HG02571 (cell line): ENCODE results near the gene P2RX1.

Source experiments
- ATAC-seq: cut with Tn5 transposase; IDR thresholded peaks from one replicate; pipeline ENCODE4 v1.9.1; 2021; ENCODE audit warnings: mild to moderate bottlenecking, moderate library complexity; ENCODE audit not compliant: unreplicated experiment

The P2RX1 gene

DNA sequence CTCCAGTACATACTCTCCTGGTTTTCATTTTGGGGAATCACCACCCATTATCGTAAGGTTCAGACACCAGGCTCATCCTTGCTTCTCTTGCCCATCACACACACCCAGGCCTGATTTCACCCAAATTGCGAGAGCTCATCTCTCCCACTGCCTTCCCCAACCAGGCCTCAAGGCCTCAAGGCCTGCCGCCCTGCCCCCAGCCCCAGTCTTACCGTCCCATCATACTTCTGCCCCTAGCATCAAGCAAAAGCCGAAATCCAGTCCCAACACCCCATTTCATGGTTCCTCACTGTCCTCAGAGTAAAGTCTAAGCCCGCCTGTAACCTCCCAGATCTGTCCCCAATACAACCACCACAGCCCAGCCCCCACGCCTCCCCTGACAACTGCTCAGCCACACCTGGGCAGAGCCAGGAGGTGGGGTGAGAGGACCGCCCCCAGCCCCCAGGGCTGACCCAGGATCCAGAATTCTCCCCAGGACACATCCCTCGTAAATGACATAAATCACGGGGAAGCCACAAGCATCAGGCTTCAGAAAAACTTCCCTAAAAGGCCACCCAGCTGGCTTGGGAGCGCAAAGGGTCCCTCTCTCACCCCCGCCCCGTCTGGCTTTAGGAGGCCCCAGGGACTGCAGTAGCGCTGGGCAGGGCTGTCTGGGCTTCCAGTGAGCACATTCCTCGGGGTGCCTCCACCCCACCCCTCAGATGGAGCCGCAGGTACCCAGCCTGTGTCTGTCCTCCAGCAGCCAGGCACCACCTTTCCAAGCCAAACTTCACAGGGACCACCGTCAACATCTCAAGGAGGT lies 9.6 kb upstream of the P2RX1 start:
- ATAC-seq: no peak

DNA sequence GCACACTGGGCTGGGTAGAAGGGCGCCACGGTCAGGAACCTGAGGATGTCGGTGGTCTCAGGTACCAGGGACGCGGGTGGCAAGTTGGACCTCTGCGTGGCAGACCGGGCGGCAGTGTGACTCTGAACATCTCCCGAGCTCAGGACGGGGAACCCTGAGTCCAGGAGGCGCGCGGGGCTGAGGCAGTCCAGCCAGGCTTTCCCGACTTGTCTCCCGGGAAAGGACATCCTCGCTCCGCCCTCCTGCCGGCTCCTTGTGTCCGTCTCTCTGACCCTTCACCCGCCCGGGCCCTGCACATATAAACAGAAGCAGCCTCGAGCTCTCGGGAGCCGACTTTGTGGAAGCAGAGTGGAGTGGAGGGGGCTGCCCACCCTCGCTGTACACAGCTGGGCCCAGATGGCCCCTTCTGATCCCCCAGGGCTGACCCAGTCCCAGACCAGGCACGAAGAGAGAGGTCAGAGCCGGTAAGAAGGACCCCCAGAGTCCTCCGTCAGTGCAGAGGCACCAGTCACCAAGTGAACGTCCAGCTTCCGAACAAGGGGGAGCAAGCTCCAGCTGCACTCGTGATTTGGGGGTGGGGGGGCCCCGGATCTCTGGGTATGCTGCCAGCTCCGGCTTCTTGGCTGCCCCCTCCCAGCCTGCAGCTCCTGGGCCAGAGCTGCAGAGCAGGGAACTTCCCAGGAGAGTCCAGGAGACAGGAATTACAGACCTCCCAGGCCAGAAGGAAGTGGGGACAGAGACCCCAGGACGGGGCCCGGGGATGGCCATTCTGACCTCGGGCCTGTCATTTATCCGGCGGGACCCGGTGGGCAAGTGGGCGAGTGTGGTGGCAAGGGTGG lies 8.5 kb upstream of the P2RX1 start:
- ATAC-seq: no peak

DNA sequence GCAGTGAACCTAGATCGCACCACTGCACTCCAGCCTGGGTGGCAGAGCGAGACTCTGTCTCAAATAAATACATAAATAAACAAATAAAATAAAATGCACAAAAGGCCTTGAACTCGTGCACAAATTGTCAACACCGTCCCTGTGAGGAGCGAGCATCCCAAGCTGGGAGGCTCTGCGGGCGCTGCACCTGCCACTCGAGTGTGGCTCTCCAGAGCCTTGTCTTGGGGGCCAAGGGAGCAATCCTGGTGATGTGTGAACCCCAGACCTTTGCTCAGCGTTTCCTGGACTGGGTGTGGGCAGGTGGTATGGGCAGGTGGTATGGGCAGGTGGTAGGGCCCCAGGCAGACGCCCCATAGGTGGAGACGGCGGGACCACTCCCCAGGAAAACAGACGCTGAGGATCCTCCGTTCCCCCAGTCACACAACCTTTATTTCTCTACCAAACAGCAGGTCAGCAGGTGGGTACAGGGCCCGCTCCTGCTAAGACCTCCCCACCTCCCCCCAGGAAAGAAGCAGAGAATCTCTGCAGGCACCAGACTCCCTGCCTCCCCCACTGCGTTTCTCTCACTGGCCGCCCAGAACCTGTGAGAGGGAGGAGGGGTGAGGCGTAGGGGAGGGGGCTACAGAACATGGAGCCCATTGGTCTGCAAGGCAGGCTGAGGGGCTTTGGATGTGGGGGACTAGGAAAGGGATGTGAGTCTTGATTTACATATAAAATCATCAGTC lies 7.4 kb upstream of the P2RX1 start:
- no peak for ATAC-seq

DNA sequence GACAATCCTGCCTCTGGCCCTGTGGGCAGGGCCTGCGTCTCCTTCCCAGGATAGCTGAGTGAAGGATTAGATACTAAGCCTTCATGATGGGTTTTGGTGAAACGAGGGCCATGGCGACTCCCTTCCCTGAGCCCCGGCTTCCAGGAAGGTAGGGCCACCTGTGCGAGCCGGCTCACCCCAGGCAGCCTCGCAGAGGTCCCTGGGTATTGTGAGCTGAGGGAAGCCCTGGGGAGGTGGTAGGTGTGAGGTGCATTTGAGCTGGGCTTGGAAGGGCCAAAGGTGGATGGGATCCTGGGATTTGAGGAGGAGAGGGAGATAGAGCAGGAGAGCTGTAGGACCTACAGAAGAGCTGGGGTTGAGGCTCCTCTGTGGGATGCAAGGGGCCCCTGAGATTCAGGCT lies 6.5 kb upstream of the P2RX1 start:
- ATAC-seq: no peak

DNA sequence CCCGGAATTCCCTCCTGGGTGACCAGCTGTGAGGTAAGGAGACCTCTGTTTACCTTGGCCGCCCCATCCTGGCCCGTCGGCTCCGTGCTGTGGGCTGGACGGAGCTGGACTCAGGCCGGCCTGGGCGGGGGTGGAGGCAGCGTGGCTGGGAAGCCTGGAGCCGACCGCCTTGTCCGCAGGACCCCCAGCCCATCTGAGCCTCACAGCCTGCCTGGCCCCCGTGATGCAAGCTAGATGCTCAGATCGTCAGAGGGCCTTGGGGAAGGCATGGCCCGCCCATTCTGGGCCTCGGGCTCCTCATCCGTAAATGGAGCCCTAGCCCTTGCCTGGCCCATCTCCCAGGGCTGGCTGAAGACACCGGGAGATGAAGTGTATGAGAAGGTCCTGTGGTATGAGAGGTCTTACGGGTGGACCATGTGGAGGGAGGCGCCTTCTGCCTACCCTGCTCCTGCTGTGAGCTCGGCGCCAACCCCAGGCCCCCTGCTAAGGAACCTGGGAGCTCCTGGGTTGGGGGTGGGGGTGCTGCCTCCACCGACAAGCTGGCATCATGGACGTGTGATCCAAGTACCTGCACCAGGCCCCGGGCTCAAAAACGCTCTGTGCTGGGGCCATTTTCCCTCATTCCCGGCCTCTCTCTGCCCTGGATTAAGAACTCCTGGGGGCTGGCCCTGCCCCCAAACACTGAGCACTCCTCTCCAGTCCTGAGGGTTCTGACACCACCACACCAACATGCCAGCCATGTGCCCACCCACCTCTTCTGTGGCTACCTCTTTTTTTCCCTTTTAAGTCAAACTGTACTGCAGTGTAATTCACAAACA lies 5.4 kb upstream of the P2RX1 start:
- ATAC-seq: no peak

DNA sequence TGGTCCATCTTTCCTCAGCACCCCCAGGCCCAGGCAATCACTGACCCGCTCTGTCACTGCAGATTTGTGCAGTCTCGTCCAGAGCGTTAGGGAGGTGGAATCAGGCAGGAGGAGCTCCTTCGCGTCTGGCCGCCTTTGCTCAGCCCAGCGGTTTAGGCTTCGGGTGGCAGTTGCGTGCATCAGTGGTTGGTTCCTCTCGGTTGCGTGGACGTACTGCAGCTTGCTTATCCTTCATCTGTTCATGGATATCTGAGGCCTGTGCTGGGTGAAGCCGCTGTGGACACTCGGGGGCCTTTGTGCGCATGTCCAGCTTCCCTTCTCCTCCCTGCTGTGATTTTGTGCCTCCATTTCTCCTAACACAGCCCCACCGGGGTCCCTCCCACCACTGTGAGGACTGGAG lies 4.7 kb upstream of the P2RX1 start:
- ATAC-seq: no peak

DNA sequence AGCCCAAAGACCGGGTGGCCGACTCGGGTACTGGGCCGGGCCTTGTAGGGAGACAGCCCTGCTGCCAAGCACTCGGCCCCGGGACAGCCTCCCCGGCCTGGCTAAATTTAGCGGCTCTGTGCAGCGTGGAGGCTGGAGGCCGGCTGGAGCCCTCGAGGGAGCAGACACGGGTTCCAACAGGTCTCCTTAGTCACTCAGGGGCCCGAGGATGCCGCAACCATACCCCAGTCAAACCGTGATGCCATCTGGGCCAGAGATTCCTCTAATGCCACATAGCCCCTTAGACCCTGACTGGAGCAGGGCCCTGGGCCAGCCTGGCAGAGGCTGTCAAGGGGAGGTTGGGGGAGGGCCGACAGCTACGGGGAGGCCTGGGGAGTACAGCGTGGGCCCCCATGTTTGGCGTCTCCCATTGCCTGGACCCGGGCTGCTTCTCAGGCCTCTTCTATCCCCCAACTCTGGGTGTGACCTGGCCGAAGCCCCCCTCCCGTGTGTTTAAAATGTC lies 2.9 kb upstream of the P2RX1 start:
- no peak for ATAC-seq

DNA sequence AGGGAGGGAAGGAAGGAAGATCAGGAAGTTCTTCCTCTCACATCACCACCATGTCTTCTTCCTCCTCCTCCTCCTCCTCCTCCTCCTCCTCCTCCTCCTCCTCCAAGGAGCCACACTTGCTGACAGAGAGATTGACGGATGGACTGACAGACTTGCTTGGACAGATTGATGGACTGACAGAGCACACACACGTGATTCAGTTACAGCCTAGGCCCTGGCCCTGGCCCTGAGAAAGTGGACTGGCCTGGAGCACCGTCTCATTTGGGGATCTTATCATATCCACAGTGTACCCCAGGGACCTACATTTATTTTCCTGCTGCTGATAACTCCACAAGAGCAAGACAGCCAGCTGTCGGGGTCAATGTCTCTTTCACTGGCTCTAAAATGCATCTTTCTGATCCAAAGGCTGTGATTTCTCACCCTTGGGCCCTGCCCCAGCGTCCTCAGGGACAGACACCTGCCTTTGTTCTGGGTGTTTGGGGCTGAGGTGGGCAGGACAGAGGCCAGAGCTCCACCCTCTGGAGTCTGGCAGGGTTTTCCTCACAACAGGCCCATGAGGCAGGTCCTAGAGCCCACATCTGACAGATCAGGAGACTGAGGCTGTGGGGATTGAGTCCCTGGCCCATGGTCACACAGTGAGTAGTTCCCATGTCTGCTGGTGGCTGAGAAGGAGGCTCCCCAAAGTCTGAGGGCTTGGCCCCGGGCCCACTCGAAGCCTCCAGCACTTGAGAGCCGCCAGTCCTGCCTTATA lies 2.3 kb upstream of the P2RX1 start:
- no peak for ATAC-seq

DNA sequence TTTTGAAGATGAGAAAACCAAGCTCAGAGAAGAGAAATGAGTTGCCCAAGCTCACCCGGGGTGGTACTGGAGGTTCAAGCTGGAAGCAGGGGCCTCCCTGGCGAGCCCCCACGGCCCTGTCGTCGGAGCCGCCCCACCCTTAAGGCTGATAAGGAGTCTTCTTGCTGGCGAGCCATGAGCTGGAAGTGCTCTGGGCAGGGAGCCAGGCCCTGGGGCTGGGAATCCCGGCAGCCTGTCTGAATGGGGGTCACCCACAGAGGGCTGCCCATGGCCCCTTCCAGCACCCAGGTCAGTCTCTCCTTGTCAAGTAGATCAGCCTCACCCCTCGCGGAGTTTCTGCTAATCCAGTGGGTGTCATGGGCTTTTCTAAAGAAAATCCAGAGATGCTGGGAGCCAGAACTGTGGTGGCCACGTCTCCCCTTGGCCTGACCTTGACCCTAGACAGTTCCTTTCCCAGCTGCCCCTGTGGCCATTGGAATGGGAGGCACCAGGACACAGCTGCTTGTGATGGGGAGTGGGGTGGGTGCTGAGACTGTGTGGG lies 1.2 kb upstream of the P2RX1 start:
- ATAC-seq: no peak

DNA sequence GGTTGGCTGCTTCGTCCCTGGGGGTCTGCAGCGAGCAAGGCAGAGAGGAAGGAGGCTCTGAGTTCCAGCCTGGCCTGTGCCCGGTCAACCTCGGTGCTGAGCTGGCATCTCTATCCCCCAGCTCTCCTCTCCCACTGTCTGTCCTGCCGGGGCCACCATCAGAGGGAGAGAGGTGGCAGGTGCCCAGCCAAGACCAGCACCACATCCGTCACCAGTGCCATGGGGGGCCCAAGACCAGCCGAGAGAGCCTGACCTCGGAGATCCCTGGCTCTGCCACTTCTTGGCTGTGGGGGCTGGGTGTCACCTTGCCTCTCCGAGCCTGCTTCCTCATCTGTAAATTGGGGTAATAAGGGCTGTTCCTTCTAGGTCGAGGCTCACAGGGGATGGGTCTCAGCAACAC lies 560 bp upstream of the P2RX1 start:
- no peak for ATAC-seq

DNA sequence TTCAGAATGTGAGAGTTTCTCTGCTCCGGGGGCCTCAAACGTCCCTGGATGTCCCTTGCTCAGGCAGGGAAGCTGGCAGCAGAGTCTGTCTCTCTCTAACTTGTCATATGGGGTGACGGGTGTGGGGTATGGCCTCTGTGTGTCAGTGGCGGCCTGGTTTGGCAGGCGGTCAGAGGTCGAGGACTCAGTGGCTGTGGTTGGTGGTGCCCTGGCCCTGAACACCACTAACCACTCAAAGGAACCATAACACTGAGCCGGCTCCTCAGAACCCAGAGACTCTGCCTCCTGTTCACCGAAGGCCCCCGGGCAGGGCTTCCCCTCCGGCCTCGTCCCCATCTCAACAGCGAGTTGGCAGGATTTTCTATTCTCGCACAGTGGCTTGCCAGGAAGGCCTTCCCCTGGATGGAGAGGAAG lies 677 bp downstream of the P2RX1 start:
- ATAC-seq: no peak

DNA sequence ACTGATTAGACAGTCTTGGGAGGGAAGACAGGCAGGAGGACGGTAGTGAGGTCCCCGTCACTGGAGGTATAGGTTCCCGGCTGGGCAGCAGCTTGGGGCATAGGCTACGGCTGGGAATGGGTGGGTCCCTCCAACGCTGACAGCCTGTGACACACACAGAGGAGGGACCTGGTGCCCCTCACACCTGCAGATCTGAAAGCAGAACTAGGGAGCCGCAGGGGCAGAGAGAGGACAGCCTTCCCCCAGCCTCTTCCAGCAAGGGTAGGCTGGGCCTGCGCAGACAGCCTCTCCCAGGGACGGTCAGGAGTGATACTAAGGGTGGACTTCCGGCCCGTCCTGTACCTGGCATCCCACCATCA lies 2.0 kb downstream of the P2RX1 start:
- peak; percentile 49 for ATAC-seq

DNA sequence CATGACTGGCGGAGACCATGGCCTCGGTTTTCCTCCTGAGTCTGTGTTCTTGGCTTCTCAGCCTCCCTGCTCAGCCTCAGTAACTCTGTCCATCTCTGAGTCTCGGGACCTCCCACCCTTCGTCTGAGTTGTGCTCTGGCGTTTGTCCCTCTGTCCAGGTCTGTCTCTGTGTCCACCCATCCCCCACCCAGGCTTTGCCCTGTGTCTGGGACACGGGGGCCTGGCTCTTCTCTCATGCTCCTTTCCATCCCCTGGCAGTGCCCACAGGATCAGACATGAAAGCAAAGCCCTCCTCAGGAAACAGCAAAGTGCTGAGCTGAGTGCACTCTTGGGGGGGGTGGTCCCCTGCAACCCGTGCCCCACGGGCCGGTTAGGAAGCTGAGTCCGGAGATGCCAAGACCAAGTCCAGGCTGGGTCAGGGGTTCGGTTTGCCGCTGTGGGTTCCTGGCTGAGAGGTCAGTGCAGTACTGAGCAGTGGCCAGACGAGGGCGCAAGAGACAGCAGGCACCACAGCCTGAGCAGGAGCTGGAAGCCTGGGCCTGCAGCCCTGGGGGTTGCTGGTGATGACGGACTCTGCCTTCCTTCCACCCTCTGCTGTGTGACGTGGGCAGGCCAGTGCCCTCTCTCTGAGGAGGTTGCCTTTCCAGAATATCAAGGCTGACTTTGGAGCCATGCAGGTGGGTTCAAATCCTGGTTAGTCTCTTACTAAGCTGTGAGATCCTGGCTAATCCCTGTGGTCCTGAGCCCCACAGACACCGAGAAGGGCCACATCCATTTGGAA lies 2.5 kb downstream of the P2RX1 start:
- peak; percentile 43 for ATAC-seq

DNA sequence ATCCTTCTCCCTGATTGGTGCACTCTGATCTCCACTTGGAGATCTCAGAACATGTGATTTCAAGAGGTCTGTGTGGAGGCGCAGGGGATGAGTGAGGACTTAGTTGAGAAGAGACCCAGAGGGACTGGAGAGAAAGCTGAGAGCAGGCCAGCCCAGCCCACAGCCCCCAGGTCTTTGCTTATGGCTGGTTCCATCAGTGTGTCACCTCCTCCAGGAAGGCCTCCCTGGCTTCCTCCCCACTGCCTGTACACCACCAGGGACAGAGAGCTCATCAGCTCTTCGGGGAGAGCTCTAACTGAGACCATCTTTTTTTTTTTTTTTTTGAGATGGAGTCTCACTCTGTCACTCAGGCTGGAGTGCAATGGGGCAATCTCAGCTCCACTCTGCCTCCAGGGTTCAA lies 3.4 kb downstream of the P2RX1 start:
- ATAC-seq: no peak

DNA sequence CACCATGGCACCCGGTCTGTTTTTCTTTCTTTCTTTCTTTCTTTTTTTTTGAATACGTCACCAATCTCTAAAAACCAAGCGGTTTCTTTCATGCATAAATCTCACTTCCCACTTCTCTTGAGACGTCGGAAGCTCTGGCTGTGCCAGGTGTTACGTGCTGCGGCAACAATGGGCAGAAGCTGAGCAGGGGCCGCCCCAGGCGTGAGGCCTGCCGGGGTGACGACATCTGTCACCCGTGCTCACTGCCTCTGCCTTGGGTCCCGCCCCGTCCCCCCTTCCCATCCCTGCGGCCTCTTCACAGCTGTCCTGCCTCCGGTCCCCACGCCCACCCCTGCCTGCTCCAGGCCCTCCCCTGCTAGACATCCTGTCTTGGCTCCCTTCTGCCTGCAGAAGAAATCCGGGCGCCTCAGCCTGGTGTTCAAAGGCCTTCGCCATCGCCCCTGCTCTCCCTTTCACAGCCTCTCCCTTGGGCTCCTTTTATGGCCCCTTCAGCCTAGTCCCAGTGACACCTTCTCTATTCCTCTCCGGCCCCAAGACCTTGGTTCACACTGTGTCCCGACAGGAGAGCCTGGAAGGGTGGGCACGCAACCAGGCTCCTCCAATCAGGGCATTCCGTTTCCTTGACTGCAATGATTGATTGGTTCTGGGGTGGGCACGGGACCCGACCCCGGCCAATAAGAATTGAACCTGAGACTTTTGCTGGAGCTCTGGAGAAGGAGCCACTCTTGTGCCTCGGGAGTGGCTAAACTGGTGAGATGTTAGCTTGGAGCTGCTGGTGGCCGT lies 4.8 kb downstream of the P2RX1 start:
- peak; percentile 73 for ATAC-seq

DNA sequence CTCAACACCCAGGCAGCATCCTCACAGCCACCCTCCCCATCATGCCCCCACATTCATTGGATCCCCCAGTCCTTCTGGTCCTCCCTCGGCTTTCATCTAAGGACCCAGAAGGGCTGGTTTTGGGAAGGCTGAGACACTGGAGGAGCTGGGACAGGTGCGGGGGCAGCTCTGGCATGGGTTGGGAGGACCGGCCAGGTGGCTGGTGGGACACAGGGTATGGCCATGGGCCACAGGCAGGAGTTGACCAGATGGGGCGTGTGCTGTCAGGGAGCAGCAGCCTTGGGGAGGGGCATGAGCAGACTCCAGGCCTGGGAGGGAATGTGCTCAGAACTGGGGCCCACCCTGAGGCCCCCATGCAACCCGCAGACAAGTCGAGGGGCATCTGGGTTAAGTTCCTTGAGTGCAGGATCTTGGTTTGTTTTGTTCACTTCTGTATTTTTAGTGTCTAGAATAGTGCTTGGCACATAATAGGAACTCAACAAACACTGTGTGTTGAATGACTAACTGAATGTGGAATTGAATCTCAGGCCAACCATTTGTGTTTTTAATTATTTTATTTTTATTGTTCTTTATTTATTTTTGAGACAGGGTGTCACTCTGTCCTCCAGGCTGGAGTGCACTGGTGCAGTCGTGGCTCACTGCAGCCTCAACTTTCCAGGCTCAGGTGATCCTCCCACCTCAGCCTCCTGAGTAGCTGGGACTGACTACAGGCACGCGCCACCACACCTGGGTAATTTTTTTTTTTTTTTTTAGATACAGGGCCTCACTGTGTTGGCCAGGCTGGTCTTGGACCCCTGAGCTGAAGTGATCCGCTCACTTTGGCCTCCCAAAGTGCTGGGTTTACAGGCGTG lies 5.6 kb downstream of the P2RX1 start:
- no peak for ATAC-seq

DNA sequence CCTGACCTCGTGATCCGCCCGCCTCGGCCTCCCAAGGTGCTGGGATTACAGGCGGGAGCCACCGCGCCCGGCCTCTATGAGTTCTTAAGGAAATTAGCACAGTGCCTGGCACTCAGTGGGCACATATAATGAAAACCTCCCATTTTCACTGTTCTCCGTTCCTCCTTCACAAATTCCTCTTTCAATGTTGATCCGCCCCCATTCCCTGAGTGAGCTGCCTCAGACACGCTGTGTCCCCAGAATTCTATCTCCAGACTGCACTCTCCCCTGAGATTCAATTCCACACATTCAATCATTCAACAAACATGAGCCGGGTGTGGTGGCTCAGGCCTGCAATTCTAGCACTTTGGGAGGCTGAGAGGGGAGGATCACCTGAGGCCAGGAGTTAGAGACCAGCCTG lies 7.0 kb downstream of the P2RX1 start:
- no peak for ATAC-seq
